ENCODE measurements around the gene NDUFB10.

DNA sequence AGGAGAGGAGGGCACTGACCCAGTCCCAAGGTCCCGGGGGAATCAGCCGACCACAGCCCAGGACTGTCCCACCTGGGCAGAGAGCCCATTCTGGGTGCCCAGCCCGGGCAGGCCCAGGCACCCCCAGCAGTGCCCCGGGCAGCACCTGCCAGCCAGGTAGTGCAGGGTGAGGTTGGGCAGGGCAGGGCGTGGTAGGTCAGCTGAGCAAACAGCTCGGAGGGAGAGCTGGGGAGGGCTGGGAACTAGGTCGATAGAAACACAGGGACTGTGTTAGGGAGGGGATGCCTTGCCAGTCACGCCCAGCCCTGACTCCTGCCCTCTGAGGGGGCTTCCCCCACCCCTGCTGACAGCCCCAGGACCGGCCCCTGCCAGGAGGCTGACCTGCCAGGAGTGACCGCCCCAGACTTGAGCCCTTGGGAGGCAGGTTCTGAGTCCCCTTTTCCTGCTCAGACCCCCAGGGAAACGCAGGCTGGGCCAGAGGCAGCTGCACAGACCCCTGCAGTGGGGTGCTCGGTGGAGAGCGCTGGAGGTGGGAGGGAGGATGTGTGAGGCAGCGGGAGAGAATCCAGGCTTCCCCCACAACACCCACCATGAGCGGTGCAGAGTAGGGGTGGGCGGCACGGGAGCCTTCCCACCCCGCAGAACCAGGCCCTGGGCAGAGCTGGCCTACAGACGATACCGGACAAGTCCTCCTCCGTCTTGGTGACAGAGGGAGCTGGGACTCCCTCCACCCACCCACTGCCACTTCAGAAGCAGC, 45.8 kb upstream of the NDUFB10 start:
- TF ChIP-seq, protein P1, sequence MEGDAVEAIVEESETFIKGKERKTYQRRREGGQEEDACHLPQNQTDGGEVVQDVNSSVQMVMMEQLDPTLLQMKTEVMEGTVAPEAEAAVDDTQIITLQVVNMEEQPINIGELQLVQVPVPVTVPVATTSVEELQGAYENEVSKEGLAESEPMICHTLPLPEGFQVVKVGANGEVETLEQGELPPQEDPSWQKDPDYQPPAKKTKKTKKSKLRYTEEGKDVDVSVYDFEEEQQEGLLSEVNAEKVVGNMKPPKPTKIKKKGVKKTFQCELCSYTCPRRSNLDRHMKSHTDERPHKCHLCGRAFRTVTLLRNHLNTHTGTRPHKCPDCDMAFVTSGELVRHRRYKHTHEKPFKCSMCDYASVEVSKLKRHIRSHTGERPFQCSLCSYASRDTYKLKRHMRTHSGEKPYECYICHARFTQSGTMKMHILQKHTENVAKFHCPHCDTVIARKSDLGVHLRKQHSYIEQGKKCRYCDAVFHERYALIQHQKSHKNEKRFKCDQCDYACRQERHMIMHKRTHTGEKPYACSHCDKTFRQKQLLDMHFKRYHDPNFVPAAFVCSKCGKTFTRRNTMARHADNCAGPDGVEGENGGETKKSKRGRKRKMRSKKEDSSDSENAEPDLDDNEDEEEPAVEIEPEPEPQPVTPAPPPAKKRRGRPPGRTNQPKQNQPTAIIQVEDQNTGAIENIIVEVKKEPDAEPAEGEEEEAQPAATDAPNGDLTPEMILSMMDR (IDR thresholded peaks at IDR 0.05): no peak
- no peak for TF ChIP-seq POLR2A (IDR thresholded peaks at IDR 0.05)
- TF ChIP-seq POLR2AphosphoS5 (IDR thresholded peaks at IDR 0.05): no peak
- no peak for TF ChIP-seq EP300 (IDR thresholded peaks at IDR 0.05)
